Thyroid gland (tissue), 4 donors: Measurements from ENCODE around the gene GRAMD1C.

Experiments
- CTCF ChIP-seq, 6 experiments: fragments of 200-600 bp in 3 of 6; fragments of 450-650 bp in 3 of 6; sonication (generic) in 3 of 6; IDR thresholded peaks; one replicate each; pipeline ENCODE4 v1.5.1; 2016 to 2019; ENCODE audit warnings: antibody characterized with exemption in 6 of 6, mild to moderate bottlenecking in 2 of 6, inconsistent platforms in 1 of 6, moderate library complexity in 1 of 6
- POLR2A ChIP-seq, 2 donors: fragments of 450-650 bp; IDR thresholded peaks; one replicate each; pipeline ENCODE4 v1.6.1; 2017; ENCODE audit warnings: antibody characterized with exemption in 2 of 2, mild to moderate bottlenecking in 2 of 2, moderate library complexity in 1 of 2

- TF ChIP-seq CTCF (IDR thresholded peaks at IDR 0.05) (no peak), POLR2A (IDR thresholded peaks at IDR 0.05) (no peak)
Measured at GRCh38 chr3:113983544-113983943, 145.0 kb downstream of the GRAMD1C start.
